Esophagus squamous epithelium (tissue), 4 donors: ENCODE measurements around the gene VGLL4.

ENCODE experiments used
- CTCF ChIP-seq, 6 experiments: fragments of 450-650 bp in 4 of 6; fragments of 200-600 bp in 2 of 6; sonication (generic) in 2 of 6; IDR thresholded peaks; one replicate each; pipeline ENCODE4 v1.5.1; 2016 to 2019; ENCODE audit warnings: antibody characterized with exemption in 6 of 6, mild to moderate bottlenecking in 4 of 6, moderate library complexity in 4 of 6
- POLR2A ChIP-seq, 4 donors: fragments of 450-650 bp; IDR thresholded peaks; one replicate each; pipeline ENCODE4 v1.6.1; 2017; ENCODE audit warnings: antibody characterized with exemption in 4 of 4, mild to moderate bottlenecking in 4 of 4, moderate library complexity in 3 of 4

- TF ChIP-seq POLR2A (IDR thresholded peaks at IDR 0.05) (no peak), CTCF (IDR thresholded peaks at IDR 0.05) (peak in 2 of 6 experiments; percentile 10 to 20)
Measured at GRCh38 chr3:11530153-11530721, 113.5 kb downstream of the VGLL4 start.
